Activated naive CD4-positive, alpha-beta T cell treated with anti-CD3 and anti-CD28 coated beads for 36 hours (primary cell): ENCODE results near the gene CDKN1C. TPM values are rescaled to one million over a fixed set of nuclear protein-coding genes. Genes with fewer than 3 reads are reported as not detected.
"Not testable (repeated sequence)": the region's sequence is repeated elsewhere in the genome, so short reads cannot be mapped to it uniquely, and the experiment has no call there.

Source experiments
- CTCF ChIA-PET: fragments of 350-600 bp; sonication (Branson Sonifier 250); formaldehyde crosslinking; loops from one replicate; lab custom pipeline; 2021; ENCODE audit warnings: antibody characterized with exemption; lab: Charles Lee
- DNase-seq: peaks from one replicate; pipeline ENCODE4 v3.0.0-alpha.2; 2020
- H3K27ac Mint-ChIP-seq: one replicate; pipeline ENCODE4 v1.8.0; 2021; ENCODE audit warnings: mild to moderate bottlenecking, mixed read lengths
- H3K27me3 Mint-ChIP-seq: one replicate; pipeline ENCODE4 v1.8.0; 2021; ENCODE audit warnings: low read depth, mixed read lengths
- H3K36me3 Mint-ChIP-seq: one replicate; pipeline ENCODE4 v1.8.0; 2021; ENCODE audit warnings: low read depth, mixed read lengths
- H3K4me1 Mint-ChIP-seq: one replicate; pipeline ENCODE4 v1.8.0; 2021; ENCODE audit warnings: low read depth, mixed read lengths
- H3K4me3 Mint-ChIP-seq: one replicate; pipeline ENCODE4 v1.8.0; 2021; ENCODE audit warnings: mild to moderate bottlenecking, moderate library complexity, mixed read lengths
- H3K9me3 Mint-ChIP-seq: one replicate; pipeline ENCODE4 v1.8.0; 2021; ENCODE audit warnings: mixed read lengths
- intact Hi-C: fragments of 100-400 bp; cut with micrococcal nuclease; formaldehyde crosslinking; loops from one replicate; pipeline ENCODE4 v1.15.1; 2023
- total RNA-seq, 2 experiments: library from RNA; stranded (reverse); gene quantifications; one replicate each; pipeline ENCODE4 v1.2.3, GENCODE V29; 2021

CDKN1C gene
- total RNA-seq, 2 experiments from 2014 or later, result 0.17 to 0.26 TPM

GRCh38 chr11:2911088-2911784, 25.7 kb upstream of the CDKN1C start:
- CTCF ChIA-PET, result no interaction called here
- H3K4me3 Mint-ChIP-seq, result no peak overlapping the region
- peaks cover 4% of the 10 kb centered on the region for H3K36me3 Mint-ChIP-seq
- intact Hi-C loops, result no loop called here
- H3K4me1 Mint-ChIP-seq, result peaks cover 10% of the 10 kb centered on the region
- H3K27me3 Mint-ChIP-seq, result no peaks in the 10 kb centered on the region
- no peak for DNase-seq
- no peak overlapping the region for H3K27ac Mint-ChIP-seq
- H3K9me3 Mint-ChIP-seq, result no peaks in the 10 kb centered on the region

- CTCF ChIA-PET, result no interaction called here
- no peaks in the 10 kb centered on the region for H3K27me3 Mint-ChIP-seq
- intact Hi-C loops, result no loop called here
Observed at GRCh38 chr11:2910401-2910955, 24.9 kb upstream of the CDKN1C start.

GRCh38 chr11:2909133-2909902, 23.7 kb upstream of the CDKN1C start:
- Mint-ChIP-seq H3K36me3 (peaks cover 12% of the 10 kb centered on the region), H3K27me3 (no peaks in the 10 kb centered on the region), H3K27ac (no peak overlapping the region), H3K4me1 (peaks cover 10% of the 10 kb centered on the region), H3K9me3 (peaks cover 4% of the 10 kb centered on the region), H3K4me3 (no peak overlapping the region)
- CTCF ChIA-PET, result no interaction called here
- DNase-seq, result no peak
- intact Hi-C loops, result no loop called here

More at GRCh38 chr11:2910401-2910955, 24.9 kb upstream of the CDKN1C start:
- Mint-ChIP-seq H3K9me3 (peaks cover 4% of the 10 kb centered on the region), H3K27ac (no peak overlapping the region), H3K4me3 (no peak overlapping the region), H3K36me3 (peaks cover 6% of the 10 kb centered on the region), H3K4me1 (peaks cover 10% of the 10 kb centered on the region)
- no peak for DNase-seq

- intact Hi-C loops, result no loop called here
- DNase-seq, result no peak
- Mint-ChIP-seq H3K27ac (no peak overlapping the region), H3K9me3 (peaks cover 4% of the 10 kb centered on the region), H3K4me1 (peaks cover 3% of the 10 kb centered on the region), H3K27me3 (no peaks in the 10 kb centered on the region), H3K36me3 (peaks cover 12% of the 10 kb centered on the region), H3K4me3 (no peak overlapping the region)
- CTCF ChIA-PET, result no interaction called here
Observed at GRCh38 chr11:2908130-2908529, 22.6 kb upstream of the CDKN1C start.

- H3K4me3 Mint-ChIP-seq, H3K4me1 Mint-ChIP-seq, CTCF ChIA-PET, DNase-seq, H3K9me3 Mint-ChIP-seq, intact Hi-C loops, H3K27me3 Mint-ChIP-seq, H3K27ac Mint-ChIP-seq: not testable (repeated sequence)
- H3K36me3 Mint-ChIP-seq, result peaks cover 12% of the 10 kb centered on the region
Observed at GRCh38 chr11:2905299-2905698, 19.7 kb upstream of the CDKN1C start.

GRCh38 chr11:2904153-2905052, 18.8 kb upstream of the CDKN1C start:
- Mint-ChIP-seq H3K36me3 (peaks cover 12% of the 10 kb centered on the region), H3K27me3 (no peaks in the 10 kb centered on the region), H3K4me3 (no peak overlapping the region), H3K27ac (no peak overlapping the region), H3K4me1 (peaks cover 16% of the 10 kb centered on the region), H3K9me3 (peaks cover 4% of the 10 kb centered on the region)
- CTCF ChIA-PET, result interaction anchor here (1.0 kb wide), 1 partner anchor 70 kb away, joined by 3 read pairs; no protein-coding TSS in a partner anchor
- no peak for DNase-seq
- intact Hi-C loops, result loop anchor here (5.0 kb wide), 2 partner anchors 153 to 602 kb away; partner anchors contain the start of genes C11orf21, CARS1 and TSPAN32

- DNase-seq, result no peak
- intact Hi-C loops, result loop anchor here (5.0 kb wide), 2 partner anchors 154 to 601 kb away; partner anchors contain the start of genes C11orf21, CARS1 and TSPAN32
- CTCF ChIA-PET, result interaction anchor here (0.6 to 2.0 kb wide), 5 partner anchors 11 to 1266 kb away, joined by 3 to 7 read pairs (median 5); no protein-coding TSS in a partner anchor
- peaks cover 23% of the 10 kb centered on the region for H3K4me1 Mint-ChIP-seq
- no peak overlapping the region for H3K27ac Mint-ChIP-seq
- peaks cover 14% of the 10 kb centered on the region for H3K36me3 Mint-ChIP-seq
- H3K27me3 Mint-ChIP-seq, result no peaks in the 10 kb centered on the region
- H3K4me3 Mint-ChIP-seq, result peak overlapping the region; percentile 49
- peaks cover 4% of the 10 kb centered on the region for H3K9me3 Mint-ChIP-seq
Observed at GRCh38 chr11:2903672-2904011, 18.1 kb upstream of the CDKN1C start.

GRCh38 chr11:2902784-2903671, 17.5 kb upstream of the CDKN1C start:
- Mint-ChIP-seq H3K4me1 (peaks cover 29% of the 10 kb centered on the region), H3K27me3 (no peaks in the 10 kb centered on the region), H3K4me3 (peak overlapping the region; percentile 72), H3K36me3 (peaks cover 14% of the 10 kb centered on the region), H3K27ac (peak overlapping the region; percentile 36), H3K9me3 (peaks cover 4% of the 10 kb centered on the region)
- intact Hi-C loops, result loop anchor here (1.0 to 5.0 kb wide), 5 partner anchors 11 to 601 kb away; partner anchors contain the start of genes C11orf21, CARS1, PHLDA2 and TSPAN32
- CTCF ChIA-PET, result interaction anchor here (0.6 to 2.0 kb wide), 9 partner anchors 10 to 1266 kb away, joined by 3 to 7 read pairs (median 4); no protein-coding TSS in a partner anchor
- DNase-seq, result no peak

- H3K4me1 Mint-ChIP-seq, result peaks cover 33% of the 10 kb centered on the region
- no peaks in the 10 kb centered on the region for H3K27me3 Mint-ChIP-seq
- intact Hi-C loops, result loop anchor here (1.0 to 5.0 kb wide), 5 partner anchors 10 to 600 kb away; partner anchors contain the start of genes C11orf21, CARS1, PHLDA2 and TSPAN32
- H3K9me3 Mint-ChIP-seq, result peaks cover 4% of the 10 kb centered on the region
- peaks cover 14% of the 10 kb centered on the region for H3K36me3 Mint-ChIP-seq
- CTCF ChIA-PET, result interaction anchor here (0.9 to 2.0 kb wide), 7 partner anchors 9 to 369 kb away, joined by 3 to 7 read pairs (median 4); no protein-coding TSS in a partner anchor
- H3K4me3 Mint-ChIP-seq, result peak overlapping the region; percentile 72
- peak; percentile 98 for DNase-seq
- H3K27ac Mint-ChIP-seq, result peak overlapping the region; percentile 41
Observed at GRCh38 chr11:2901854-2902783, 16.5 kb upstream of the CDKN1C start.
